Activated CD4-positive, alpha-beta T cell treated with anti-CD3 and anti-CD28 coated beads, Interleukin-10, Interleukin-2, amounts not matched to agents 100 ng/mL and 50 ng/mL, durations not matched to agents 16 hours and 8 hours (primary cell): ENCODE results near the gene MAP3K21.

Experiments
- DNase-seq: peaks from one replicate; pipeline ENCODE4 v3.0.0-alpha.2; 2020

The MAP3K21 gene

DNA sequence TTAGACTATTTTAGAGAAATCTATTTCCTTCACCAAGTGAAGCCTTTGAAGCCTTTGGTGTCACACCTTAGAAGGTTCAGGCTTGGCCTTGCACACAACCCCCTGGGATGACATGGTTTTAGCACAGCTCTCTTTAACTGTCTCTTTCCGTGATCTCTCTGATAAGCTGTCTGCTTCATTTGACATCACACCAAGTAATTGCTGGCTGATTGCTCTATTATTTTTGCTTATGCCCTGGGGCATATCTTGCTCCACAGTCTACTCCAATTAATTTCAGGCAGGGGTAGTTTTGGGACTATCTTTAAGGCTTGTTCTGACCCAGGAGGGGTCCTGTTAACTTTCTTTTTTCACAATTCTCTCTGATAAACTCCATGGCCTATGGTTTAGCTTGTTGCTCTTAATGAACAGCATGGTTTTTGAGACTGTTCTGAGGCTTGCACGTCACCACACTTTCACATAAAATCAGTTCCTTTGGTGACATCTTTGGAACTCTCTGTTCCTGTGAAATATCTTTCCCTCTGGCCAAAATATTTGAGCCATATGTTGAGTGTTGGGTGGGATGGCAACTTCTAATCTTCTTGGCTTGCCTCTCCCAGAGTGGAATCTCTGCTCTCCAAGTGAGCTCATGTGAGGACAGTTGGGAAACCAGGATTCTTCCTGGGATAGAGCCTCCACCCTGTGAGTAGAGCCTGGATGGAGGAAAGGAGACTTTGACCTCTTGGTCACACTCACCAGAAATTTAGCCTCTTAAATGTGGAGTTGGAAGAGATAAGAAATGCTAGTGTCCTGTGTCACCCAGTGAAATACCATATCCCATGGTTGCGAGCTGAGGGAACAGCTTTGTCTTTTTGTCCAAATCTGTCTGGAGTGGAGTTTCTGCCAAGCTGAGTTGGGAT is 63.6 kb downstream of the MAP3K21 start:
- no peak for DNase-seq

DNA sequence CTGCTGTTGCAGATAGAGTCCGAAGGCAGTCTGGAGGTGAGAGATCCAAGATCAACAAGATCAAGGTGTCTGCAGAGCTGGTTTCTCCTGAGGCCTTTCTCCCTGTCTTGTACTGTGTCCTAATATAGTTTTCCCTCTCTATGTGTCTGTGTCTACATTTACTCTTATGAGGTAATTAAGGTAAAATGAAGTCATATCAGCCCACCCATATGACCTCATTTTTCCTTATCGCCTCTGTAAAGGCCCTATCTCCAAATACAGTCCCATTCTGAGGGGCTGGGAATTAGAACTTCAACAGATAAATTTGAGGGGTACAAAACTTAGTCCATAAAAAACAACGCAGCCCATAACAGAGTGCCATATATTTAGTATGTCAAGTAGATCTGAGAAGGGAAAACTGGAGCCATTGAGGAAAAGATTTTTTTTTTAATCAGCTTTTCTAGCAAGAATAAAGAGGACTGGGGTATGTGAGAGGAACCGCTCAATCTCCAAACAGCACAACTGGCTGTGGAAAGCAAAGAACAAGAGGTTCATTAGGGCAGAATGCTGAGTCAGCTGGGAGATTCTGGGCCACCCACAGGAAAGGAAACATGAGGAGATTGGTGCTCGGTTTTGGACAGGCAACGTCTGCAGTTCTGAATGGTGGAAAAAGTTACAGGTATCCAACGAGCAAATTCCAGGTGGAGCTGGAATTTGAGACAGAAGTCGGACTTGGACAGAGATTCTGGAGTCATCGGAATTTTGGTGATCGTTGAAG is 65.7 kb downstream of the MAP3K21 start:
- DNase-seq: no peak

DNA sequence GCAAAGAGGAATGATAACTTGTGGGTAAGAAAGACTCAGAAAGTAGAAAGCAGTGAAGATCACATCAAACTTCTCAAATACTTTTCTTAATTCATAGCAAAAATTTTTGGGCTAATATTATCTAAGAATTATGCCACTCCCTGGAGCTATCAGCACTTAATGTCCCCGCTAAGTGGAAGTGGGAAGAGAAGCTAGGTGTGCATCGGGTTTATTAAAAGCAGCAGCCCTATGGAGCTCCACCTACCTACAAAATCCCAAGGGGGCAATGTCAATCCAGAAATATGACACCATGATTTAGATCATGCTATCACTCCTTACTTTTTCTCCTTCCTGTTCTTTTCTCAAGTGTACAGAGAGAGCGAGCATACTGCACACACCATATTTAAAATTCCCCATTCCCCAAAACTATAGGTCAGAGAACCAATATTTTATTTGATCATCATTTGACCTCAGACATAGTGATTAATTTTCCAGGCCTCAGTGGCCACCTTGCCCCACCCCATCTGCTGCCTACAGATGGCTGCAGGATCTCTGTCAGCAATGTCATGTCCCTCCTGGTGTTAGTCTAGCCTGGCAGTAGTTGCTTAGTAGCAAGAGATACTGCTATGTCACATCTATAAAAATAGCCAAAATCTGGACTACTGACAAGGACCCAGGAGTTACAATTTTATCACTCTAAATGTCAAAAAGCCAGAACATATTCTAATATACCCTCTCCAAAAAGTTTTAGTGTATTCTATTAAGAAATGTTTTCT is 66.6 kb downstream of the MAP3K21 start:
- no peak for DNase-seq

DNA sequence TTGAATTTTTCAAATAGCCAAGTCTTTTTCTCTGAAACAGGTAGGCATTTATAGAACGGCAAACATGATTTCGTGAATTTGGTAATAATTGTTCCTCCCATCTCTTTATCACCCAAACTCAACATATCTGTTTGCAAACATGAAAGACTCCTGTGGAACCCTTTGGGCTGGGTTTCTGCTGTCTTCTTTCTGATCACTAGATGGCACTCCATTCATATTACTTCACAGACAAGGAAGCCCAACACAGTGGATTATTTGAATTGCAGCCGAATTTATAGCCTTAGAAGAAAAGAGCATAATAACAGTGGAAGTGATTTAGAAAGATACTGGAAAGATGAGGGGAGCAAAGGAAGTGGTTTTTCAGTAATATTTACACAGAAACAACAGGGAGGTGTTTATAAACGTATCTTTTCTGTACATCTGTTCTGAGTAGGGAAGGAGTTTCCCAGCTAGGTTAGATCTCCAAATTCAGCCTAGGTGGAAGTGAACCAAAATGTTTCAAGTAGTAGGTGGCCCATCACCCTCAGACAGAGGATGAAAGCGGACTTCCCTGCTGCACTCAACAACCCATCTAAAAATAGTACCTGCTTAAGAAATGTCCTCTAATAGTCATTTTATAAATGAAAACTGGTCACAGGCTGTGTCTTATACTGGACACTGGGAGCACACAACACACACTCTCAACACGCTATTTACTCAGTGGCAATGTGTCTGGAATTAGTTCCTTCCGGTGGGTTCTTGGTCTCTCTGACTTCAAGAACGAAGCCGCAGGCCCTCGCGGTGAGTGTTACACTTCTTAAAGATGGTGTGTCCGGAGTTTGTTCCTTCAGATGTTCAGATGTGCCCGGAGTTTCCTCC is 67.6 kb downstream of the MAP3K21 start:
- DNase-seq: peak; percentile 72

DNA sequence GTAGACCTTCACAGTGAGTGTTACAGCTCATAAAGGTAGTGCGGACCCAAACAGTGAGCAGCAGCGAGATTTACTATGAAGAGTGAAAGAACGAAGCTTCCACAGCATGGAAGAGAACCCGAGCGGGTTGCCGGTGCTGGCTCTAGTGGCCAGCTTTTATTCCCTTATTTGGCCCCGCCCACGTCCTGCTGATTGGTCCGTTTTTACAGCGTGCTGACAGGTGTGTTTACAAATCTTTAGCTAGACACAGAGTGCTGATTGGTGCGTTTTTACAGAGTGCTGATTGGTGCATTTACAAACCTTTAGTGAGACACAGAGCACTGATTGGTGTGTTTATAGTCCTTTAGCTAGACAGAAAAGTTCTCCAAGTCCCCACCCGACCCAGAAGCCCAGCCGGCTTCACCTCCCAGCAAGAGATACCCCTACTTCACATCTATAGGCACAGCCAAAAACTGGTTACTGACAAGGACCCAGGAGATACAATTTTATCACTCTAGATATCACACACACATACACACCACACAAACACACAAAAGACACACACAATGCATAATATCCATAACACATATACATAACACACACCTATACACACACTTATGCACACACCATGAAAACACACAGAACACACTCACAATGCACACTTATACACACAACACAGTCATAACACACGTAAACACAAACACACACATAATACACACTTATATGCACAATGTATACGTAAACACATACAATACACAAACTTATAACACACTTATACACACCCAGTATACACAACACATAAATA is 68.5 kb downstream of the MAP3K21 start:
- DNase-seq: no peak

DNA sequence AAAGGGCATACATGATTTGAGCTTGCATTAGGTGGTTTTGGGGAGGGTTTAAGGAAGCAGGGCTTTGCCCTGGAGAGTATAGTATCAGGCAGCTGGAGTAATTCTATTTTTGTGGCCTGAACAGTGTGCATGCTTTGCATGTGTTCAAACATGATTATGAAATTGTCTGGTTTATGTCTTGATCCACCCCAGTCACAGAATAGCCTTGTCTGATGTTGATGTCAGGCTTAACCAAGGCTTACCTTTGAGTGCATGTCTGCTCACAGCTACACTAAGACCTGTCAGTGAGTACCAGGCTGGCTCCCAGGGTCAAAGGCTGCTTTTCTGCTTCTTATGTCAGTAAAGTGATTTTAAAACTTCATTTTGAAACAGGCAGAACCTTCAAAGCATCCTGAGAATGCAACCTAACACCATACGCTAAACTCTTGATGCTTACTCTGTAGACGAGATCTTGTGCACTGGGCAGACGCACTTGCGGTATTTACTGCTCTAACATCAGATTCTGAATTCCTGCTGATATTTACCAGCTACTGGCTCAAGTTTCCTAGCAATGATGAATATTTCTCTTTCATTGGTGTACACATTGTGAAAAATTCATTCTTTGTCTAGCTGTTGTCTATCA is 78.9 kb downstream of the MAP3K21 start:
- DNase-seq: no peak

DNA sequence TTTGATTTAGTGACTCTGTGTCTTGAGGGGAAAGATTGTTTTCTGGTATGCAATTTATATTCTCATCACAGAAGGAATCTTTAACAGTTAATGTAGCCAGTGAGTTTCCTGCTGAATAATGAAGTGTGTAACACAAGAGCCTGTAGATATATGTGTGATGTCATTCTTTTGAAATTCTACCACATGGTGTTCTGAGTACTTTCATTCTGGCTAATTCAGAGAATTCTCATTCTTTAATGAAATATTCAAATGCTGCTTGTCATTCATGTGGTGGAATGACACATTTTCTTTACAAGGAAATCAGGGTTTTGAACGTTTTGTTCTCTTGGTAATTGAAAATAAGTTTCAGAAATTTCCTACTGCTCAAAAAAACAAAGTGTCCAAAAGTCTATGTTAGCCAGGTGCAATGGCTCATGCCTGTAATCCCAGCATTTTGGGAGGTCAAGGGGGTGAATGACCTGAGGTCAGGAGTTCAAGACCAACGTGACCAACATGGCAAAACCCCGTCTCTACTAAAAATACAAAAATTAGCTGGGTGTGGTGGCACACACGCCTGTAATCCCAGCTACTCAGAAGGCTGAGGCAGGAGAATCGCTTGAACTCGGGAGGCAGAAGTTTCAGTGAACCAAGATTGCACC is 79.6 kb downstream of the MAP3K21 start:
- peak; percentile 71 for DNase-seq

DNA sequence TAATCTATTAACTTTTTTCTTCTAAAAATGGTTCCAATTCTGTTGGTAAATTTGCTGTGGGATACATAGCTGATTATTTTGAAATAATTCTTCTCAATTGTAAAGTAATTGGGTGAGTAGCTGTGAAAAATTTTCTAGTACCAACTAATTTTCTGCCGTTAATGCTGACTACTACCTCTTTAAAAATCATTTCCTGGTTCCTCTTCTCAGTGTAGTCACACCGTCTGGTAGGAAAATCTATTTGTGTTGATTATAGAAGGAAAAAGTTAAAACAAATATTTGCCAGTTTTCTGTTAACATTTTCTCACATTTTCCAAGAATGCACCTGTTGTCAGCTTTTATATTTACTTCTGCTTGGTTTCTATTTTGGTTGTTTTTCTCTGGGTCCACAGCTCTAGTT is 82.0 kb downstream of the MAP3K21 start:
- DNase-seq: no peak

DNA sequence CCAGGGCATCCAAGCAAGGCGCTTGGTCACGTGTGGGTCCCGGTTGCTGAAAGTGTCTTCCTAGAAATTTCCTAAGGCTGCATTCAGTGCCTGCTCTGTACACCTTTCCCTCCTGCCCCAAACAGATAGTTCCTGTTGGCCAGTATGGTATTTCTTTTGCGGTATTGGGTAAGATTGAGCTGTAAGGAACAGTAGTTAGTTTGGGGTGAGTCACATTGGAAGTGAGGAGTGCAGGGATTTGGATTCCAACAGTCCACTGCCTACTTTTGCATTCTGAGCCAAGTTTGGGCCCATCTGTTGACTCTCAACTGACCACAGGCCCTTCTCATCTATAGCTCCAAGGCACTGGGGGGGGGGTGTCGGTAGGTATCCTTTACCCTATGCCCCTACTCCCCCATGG is 83.4 kb downstream of the MAP3K21 start:
- DNase-seq: no peak

DNA sequence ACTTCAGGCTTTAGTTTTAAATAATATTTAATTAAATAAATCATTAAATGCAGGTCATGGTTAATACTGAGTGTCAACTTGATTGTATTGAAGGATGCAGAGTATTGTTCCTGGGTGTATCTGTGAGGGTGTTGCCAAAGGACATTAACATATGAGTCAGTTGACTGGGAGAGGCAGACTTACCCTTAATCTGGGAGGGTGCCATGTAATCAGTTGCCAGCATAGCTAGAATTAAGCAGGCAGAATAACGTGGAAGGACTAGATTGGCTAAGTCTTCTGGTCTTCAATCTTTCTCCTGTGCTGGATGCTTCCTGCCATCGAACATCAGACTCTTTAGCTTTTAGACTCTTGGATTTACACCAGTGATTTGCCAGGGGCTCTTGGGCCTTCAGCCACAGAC is 85.3 kb downstream of the MAP3K21 start:
- DNase-seq: no peak

DNA sequence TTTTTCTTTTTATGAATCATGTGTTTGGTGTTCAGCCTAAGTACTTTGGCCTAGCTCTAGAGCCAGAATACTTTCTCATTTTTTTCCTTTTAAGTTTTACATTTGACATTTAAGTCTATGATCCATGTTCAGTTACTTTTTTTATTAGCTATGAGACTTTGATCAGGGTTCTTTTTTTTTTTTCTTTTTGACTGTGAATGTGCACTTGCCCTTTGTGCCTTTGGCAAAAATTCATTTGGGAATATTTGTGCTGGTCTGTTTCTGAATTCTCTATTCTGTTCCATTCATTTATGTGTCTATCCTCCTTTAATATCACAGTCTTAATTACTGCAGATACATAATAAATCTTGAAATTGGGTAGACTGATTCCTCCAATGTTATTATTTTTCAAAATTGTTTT is 93.8 kb downstream of the MAP3K21 start:
- no peak for DNase-seq

DNA sequence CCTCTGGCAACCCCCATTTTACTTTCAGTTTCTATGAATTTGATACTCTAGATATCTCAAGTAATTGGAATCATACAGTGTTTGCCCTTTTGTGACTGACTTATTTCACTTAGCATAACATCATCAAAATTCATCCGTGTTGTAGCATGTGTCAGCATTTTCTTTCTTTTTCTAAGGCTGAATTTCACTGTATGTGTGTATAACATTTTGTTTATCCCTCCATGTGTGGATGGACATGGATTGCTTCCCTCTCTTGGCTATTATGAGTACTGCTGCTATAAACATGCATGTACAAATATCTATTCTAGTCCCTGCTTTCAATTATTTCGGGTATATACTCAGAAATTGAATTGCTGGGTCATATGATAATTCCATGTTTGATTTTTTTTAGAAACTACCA is 97.3 kb downstream of the MAP3K21 start:
- DNase-seq: no peak

DNA sequence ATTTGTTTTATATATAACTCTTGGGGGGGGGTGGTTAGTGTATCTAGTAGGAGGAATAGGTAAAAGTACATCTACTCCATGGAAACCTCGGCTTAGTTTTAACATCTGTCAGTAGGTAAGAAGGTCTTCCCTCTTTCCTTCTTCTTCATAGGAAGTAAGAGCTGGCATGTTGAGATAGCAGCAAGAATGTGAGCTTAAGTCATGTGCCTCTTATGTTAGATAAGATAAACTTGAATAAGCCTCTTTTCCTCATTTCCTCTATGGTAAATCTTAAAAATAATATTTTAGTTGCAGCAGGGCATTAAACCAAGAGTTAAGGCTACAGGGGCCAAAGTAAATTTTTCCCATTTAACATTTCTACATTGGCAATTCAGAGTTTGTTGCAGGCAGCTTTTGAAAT is 100.4 kb downstream of the MAP3K21 start:
- DNase-seq: no peak

DNA sequence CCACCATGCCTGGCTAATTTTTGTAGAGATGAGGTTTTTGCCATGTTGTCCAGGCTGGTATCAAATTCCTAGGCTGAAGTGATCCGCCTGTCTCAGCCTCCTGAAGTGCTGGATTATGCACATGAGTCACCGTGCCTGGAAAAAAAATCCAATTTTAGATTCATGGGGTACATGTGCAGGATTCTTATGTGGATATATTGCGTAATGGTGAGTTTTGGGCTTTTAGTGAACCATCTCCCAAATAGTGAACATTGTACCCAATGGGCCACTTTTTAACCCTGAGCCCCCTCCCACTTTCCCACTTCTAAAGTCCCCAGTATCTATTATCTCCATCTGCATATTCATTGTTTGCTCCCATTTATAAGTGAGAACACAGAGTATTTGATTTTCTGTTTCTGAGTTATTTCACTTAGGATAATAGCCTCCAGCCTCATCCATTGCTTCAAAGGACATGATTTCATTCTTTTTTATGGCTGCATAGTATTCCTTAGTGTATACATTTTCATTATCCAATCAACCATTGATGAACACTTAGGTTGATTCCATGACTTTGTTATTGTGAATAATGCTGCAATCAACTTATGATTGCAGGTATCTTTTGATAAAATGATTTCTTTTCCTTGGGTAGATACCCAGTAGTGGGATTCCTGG is 104.4 kb downstream of the MAP3K21 start:
- DNase-seq: no peak

DNA sequence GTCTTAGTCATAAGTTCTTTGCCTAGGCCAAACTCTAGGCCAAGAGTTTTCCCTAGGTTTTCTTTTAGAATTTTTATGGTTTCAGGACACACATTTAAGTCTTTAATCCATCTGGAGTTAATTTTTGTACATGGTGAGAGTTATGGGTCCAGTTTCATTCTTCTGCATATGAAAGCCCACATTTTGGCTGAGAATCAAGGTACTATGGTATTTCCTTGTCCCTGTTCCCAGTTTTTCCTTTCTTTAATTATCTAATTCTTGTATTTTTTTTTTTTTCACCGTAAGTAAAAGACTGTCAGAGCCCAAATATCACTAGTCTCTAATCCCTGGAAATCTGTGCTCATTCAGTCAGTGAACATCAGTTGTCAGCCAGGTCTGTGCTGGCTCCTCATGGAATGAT is 105.4 kb downstream of the MAP3K21 start:
- DNase-seq: no peak

DNA sequence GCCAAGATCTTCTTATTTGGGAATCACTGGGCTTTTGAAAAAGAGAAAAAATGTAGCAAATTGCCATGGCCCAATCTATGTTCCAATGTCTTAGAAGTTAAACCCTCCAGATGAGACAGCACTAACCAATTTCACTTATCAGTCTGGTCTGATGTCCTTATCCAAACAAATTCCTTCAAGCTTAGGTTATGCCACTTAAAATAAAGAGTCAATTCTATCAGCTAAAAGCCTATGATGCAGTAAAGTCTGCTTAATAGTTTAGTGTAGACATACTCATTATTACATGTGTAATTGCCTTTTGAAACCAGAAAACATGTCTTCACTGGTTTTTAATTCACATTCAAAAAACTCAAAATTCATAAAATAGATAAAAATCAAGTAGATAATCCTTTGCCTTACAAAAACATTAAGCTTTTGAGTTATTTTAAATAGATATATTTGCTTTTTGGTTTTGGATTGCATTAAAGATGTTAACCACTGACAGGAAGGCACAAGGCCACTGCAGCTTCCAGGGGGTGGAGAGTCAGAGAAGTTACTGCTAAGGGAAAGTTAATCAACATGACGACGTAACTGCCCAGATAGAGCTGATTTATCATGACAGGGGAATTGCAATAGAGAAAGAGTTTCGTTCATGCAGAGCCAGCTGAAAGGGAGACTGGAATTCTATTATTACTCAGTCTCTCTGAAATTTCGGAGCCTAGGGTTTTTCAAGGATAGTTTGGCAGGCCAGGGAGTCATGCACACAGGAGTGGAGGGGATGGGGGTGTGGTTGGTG is 106.1 kb downstream of the MAP3K21 start:
- no peak for DNase-seq
